Glomerular endothelial cell (primary cell): ENCODE data around the gene FBXO46. TPM values are rescaled to one million over a fixed set of nuclear protein-coding genes. Genes with fewer than 3 reads are reported as not detected.
"Not testable (repeated sequence)": the region's sequence is repeated elsewhere in the genome, so short reads cannot be mapped to it uniquely, and the experiment has no call there.

Experiments used
- DNase-seq: peaks from one replicate; pipeline ENCODE4 v3.0.0-alpha.2; 2011; ENCODE audit warnings: low read depth, low spot score; ENCODE audit errors: extremely low read depth
- total RNA-seq: library from RNA; depleted of rRNA; stranded (reverse); fragments of >200 nt; gene quantifications from 2 replicates; pipeline ENCODE4 v1.2.3, GENCODE V29; 2015

FBXO46 gene
- total RNA-seq, 1 donor from 2014 or later: 18.6 TPM

- peak; percentile 77 for DNase-seq
These were observed 39.0 kb downstream of the FBXO46 start, which contains the start of gene SNRPD2 for GRCh38 chr19:45691516-45692186. Gene SNRPD2, minus strand, starts transcription at chr19:45691953. Its CDS starts 65 bp downstream, at chr19:45691888.

- no peak for DNase-seq
These were observed 43.1 kb downstream of the FBXO46 start for GRCh38 chr19:45687599-45687998.

GRCh38 chr19:45685045-45685444 is 45.7 kb downstream of the FBXO46 start:
- DNase-seq: not testable (repeated sequence)

- no peak for DNase-seq
These were observed 47.8 kb downstream of the FBXO46 start for GRCh38 chr19:45682908-45683307.

GRCh38 chr19:45682117-45682516 is 48.6 kb downstream of the FBXO46 start:
- no peak for DNase-seq

- DNase-seq: no peak
These were observed 49.2 kb downstream of the FBXO46 start for GRCh38 chr19:45681391-45682015.

- DNase-seq: no peak
These were observed 53.1 kb downstream of the FBXO46 start for GRCh38 chr19:45677351-45678230.

GRCh38 chr19:45676851-45677263 is 53.8 kb downstream of the FBXO46 start:
- DNase-seq: no peak

GRCh38 chr19:45674946-45675345 is 55.8 kb downstream of the FBXO46 start:
- DNase-seq: no peak

- no peak for DNase-seq
These were observed 59.8 kb downstream of the FBXO46 start for GRCh38 chr19:45670670-45671453.

- no peak for DNase-seq
These were observed 62.3 kb downstream of the FBXO46 start for GRCh38 chr19:45668342-45668871.

- DNase-seq: no peak
These were observed 62.9 kb downstream of the FBXO46 start, which contains the start of gene GIPR for GRCh38 chr19:45667620-45668341. Gene GIPR, plus strand, starts transcription at chr19:45668221. Its CDS starts 1,300 bp downstream, at chr19:45669521.

- DNase-seq: no peak
These were observed 66.1 kb downstream of the FBXO46 start for GRCh38 chr19:45664575-45664974.

GRCh38 chr19:45663800-45664199 is 66.9 kb downstream of the FBXO46 start:
- DNase-seq: no peak

GRCh38 chr19:45660636-45661035 is 70.1 kb downstream of the FBXO46 start:
- DNase-seq: no peak

Other genes starting within 250 kb of the FBXO46 start
- 13.4 and 17.7 TPM in 2 replicates for gene RTN2, start 233.8 kb downstream of the FBXO46 start, total RNA-seq
- gene PPM1N, start 232.5 kb downstream of the FBXO46 start, total RNA-seq: 1.1 TPM in 1 of 2 replicates, not detected in the other
- 205 and 224 TPM in 2 replicates for gene VASP, start 223.4 kb downstream of the FBXO46 start, total RNA-seq
- 14.9 and 16.6 TPM in 2 replicates for gene OPA3, start 146.1 kb downstream of the FBXO46 start, total RNA-seq
- gene GPR4, start 128.7 kb downstream of the FBXO46 start, total RNA-seq: 12.6 and 14.8 TPM in 2 replicates
- 19.3 and 26.6 TPM in 2 replicates for gene EML2, start 91.5 kb downstream of the FBXO46 start, total RNA-seq
- 0.76 TPM in 1 of 2 replicates, not detected in the other for gene GIPR, start 62.7 kb downstream of the FBXO46 start, total RNA-seq
- gene SNRPD2, start 38.9 kb downstream of the FBXO46 start, total RNA-seq: 221 and 278 TPM in 2 replicates
- gene QPCTL, start 38.2 kb downstream of the FBXO46 start, total RNA-seq: 17.4 and 25.0 TPM in 2 replicates
- gene MEIOSIN, start 2.5 kb upstream of the FBXO46 start, total RNA-seq: not detected in 2 replicates
- gene SIX5, start 38.4 kb upstream of the FBXO46 start, total RNA-seq: 9.9 and 15.5 TPM in 2 replicates
- 23.4 and 40.2 TPM in 2 replicates for gene DMPK, start 51.6 kb upstream of the FBXO46 start, total RNA-seq
- gene DMWD, start 61.9 kb upstream of the FBXO46 start, total RNA-seq: 51.2 and 62.6 TPM in 2 replicates
- not detected in 2 replicates for gene RSPH6A, start 84.4 kb upstream of the FBXO46 start, total RNA-seq
- gene SYMPK, start 132.3 kb upstream of the FBXO46 start, total RNA-seq: 58.0 and 58.2 TPM in 2 replicates
- not detected in 2 replicates for gene FOXA3, start 133.4 kb upstream of the FBXO46 start, total RNA-seq
- gene IRF2BP1, start 155.2 kb upstream of the FBXO46 start, total RNA-seq: 27.1 and 32.3 TPM in 2 replicates
- gene MYPOP, start 171.7 kb upstream of the FBXO46 start, total RNA-seq: 6.0 and 7.4 TPM in 2 replicates
- not detected in 2 replicates for gene NANOS2, start 183.9 kb upstream of the FBXO46 start, total RNA-seq
- gene NOVA2, start 243.0 kb upstream of the FBXO46 start, total RNA-seq: 11.8 and 23.2 TPM in 2 replicates